GDM1 (cell line): ENCODE results near the gene RNF144A.

Experiments
- DNase-seq: peaks from one replicate; lab custom pipeline; 2025; lab: John Stamatoyannopoulos, UW

Gene RNF144A

GRCh38 chr2:7007846-7008741, 90.9 kb downstream of the RNF144A start:
- DNase-seq: peak; percentile 80

- DNase-seq: no peak
These were observed 92.1 kb downstream of the RNF144A start for GRCh38 chr2:7009207-7009911.

- DNase-seq: no peak
These were observed 93.3 kb downstream of the RNF144A start for GRCh38 chr2:7010391-7011054.

GRCh38 chr2:7011356-7012083, 94.3 kb downstream of the RNF144A start:
- no peak for DNase-seq

GRCh38 chr2:7012141-7012764, 95.0 kb downstream of the RNF144A start:
- DNase-seq: no peak

GRCh38 chr2:7013471-7014160, 96.4 kb downstream of the RNF144A start:
- no peak for DNase-seq

GRCh38 chr2:7014174-7014640, 97.0 kb downstream of the RNF144A start:
- DNase-seq: no peak

- no peak for DNase-seq
These were observed 98.1 kb downstream of the RNF144A start for GRCh38 chr2:7015007-7015950.

- DNase-seq: no peak
These were observed 98.9 kb downstream of the RNF144A start for GRCh38 chr2:7016148-7016547.

- no peak for DNase-seq
These were observed 99.5 kb downstream of the RNF144A start for GRCh38 chr2:7016601-7017211.

- no peak for DNase-seq
These were observed 100.6 kb downstream of the RNF144A start for GRCh38 chr2:7017671-7018281.

- no peak for DNase-seq
These were observed 101.1 kb downstream of the RNF144A start for GRCh38 chr2:7018282-7018701.

GRCh38 chr2:7018767-7019166, 101.6 kb downstream of the RNF144A start:
- no peak for DNase-seq

GRCh38 chr2:7019191-7019590, 102.0 kb downstream of the RNF144A start:
- no peak for DNase-seq

- DNase-seq: no peak
These were observed 102.8 kb downstream of the RNF144A start for GRCh38 chr2:7020059-7020458.

GRCh38 chr2:7020468-7020867, 103.3 kb downstream of the RNF144A start:
- DNase-seq: no peak

GRCh38 chr2:7020939-7021470, 103.8 kb downstream of the RNF144A start:
- DNase-seq: no peak
